ENCODE data around the gene SCLT1.

Gene SCLT1

DNA sequence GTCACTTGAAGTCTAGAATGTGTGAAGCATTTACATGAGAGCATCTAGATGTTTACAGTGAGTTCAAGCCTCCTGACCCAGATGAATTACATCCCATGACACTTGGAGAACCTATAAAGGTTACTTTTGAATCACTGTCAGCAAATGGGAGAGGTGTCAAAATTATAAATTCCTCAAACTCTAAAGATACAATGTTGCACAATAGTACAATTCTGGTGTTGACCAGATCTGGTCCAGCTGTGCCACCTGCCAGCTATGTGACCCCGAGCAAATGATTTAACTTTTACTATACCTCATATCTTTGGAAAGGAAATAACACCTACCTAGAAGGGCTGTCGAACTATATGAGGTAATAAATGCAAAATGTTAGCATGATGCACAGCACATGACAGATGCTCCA lies 214.1 kb downstream of the SCLT1 start:
- Histone ChIP-seq H4K20me1 (ENCODE audit: insufficient read depth, low read length) (no peaks in the 10 kb centered on the region), H3K79me2 (ENCODE audit: low read length) (no peaks in the 10 kb centered on the region), H3K4me1 (ENCODE audit: low read length) (no peaks in the 10 kb centered on the region), H3K27me3 (replicated peaks; ENCODE audit: insufficient read depth, low read length) (no peaks in the 10 kb centered on the region), H3K4me2 (ENCODE audit: low read depth, low read length) (no peak overlapping the region), H3F3A (ENCODE audit: insufficient read depth, low read length) (no peaks in the 10 kb centered on the region), H3K4me3 (ENCODE audit: low read length) (no peak overlapping the region), H3K9ac (ENCODE audit: low read length) (no peak overlapping the region), H3K36me3 (replicated peaks; ENCODE audit: insufficient read depth, low read length) (no peaks in the 10 kb centered on the region; the same call in 1 of the 2 replicates), H3K9me2 (replicated peaks; ENCODE audit: insufficient read depth, low read length) (no peaks in the 10 kb centered on the region), H2AFZ (ENCODE audit: low read length) (no peak overlapping the region), H3K9me3 (replicated peaks; ENCODE audit: insufficient read depth, low read length) (no peaks in the 10 kb centered on the region), H3K27ac (ENCODE audit: low read length) (no peak overlapping the region)
- TF ChIP-seq EZH2phosphoT487 (IDR thresholded peaks at IDR 0.05; ENCODE audit: low read length) (no peak), EZH2 (optimal IDR thresholded peaks at IDR 0.05; ENCODE audit: low read depth, low read length) (no peak)
- TF ChIP-seq, protein P1, sequence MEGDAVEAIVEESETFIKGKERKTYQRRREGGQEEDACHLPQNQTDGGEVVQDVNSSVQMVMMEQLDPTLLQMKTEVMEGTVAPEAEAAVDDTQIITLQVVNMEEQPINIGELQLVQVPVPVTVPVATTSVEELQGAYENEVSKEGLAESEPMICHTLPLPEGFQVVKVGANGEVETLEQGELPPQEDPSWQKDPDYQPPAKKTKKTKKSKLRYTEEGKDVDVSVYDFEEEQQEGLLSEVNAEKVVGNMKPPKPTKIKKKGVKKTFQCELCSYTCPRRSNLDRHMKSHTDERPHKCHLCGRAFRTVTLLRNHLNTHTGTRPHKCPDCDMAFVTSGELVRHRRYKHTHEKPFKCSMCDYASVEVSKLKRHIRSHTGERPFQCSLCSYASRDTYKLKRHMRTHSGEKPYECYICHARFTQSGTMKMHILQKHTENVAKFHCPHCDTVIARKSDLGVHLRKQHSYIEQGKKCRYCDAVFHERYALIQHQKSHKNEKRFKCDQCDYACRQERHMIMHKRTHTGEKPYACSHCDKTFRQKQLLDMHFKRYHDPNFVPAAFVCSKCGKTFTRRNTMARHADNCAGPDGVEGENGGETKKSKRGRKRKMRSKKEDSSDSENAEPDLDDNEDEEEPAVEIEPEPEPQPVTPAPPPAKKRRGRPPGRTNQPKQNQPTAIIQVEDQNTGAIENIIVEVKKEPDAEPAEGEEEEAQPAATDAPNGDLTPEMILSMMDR (IDR thresholded peaks at IDR 0.05; ENCODE audit: low read length): no peak
- DNase-seq: no peak

DNA sequence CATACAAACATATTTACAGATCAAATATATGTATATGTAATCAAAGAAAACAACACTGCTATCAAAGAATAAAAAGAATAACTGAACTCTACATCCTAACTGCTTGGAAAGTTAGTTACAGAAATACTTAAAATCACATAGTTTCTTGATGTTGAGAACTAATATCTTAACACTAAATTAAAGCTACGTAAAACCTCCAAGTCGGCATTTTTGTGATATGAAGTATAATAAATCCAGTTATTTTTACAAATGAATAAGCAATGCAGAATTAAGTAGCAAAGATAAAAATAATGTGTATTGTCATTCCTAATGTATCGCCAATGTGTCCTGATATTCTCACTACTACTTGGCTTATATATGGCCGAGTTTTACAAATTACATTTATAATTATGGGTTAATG lies 215.4 kb downstream of the SCLT1 start:
- Histone ChIP-seq H3K9me3 (replicated peaks; ENCODE audit: insufficient read depth, low read length) (no peaks in the 10 kb centered on the region), H3K4me2 (ENCODE audit: low read depth, low read length) (no peak overlapping the region), H3K36me3 (replicated peaks; ENCODE audit: insufficient read depth, low read length) (peaks cover 7% of the 10 kb centered on the region; the same call in 1 of the 2 replicates), H3K9me2 (replicated peaks; ENCODE audit: insufficient read depth, low read length) (no peaks in the 10 kb centered on the region), H3K79me2 (ENCODE audit: low read length) (no peaks in the 10 kb centered on the region), H2AFZ (ENCODE audit: low read length) (no peak overlapping the region), H3K27me3 (replicated peaks; ENCODE audit: insufficient read depth, low read length) (no peaks in the 10 kb centered on the region), H3K4me3 (ENCODE audit: low read length) (no peak overlapping the region), H3K9ac (ENCODE audit: low read length) (no peak overlapping the region), H3K27ac (ENCODE audit: low read length) (no peak overlapping the region), H3K4me1 (ENCODE audit: low read length) (no peaks in the 10 kb centered on the region), H3F3A (ENCODE audit: insufficient read depth, low read length) (no peaks in the 10 kb centered on the region), H4K20me1 (ENCODE audit: insufficient read depth, low read length) (no peaks in the 10 kb centered on the region)
- DNase-seq: no peak
- TF ChIP-seq EZH2phosphoT487 (IDR thresholded peaks at IDR 0.05; ENCODE audit: low read length): no peak
- no peak for TF ChIP-seq EZH2 (optimal IDR thresholded peaks at IDR 0.05; ENCODE audit: low read depth, low read length)
- TF ChIP-seq, protein P1 (IDR thresholded peaks at IDR 0.05; ENCODE audit: low read length): no peak

DNA sequence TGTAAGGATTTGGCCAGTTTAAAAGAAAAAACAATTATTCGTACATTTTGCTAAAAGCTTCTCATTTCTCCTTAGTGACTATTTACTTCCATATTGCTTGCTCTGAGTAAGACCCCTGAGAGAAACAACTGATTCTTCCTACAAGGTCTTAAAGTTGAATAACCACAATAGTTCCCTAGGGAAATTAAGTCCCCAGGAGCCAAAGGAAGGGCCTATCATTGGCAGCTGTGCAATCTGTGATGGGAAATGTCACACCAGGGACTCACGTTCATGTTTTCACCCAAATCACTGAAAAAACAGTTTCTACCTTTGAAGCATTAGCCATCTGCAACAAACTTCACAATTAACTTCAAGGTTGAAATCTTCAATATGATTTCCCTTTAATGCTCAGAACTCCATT lies 217.1 kb downstream of the SCLT1 start:
- no peak overlapping the region for H3K4me3 ChIP-seq (ENCODE audit: low read length)
- no peaks in the 10 kb centered on the region for H3K9me2 ChIP-seq (replicated peaks; ENCODE audit: insufficient read depth, low read length)
- no peaks in the 10 kb centered on the region for H4K20me1 ChIP-seq (ENCODE audit: insufficient read depth, low read length)
- TF ChIP-seq EZH2phosphoT487 (IDR thresholded peaks at IDR 0.05; ENCODE audit: low read length): no peak
- no peak for TF ChIP-seq EZH2 (optimal IDR thresholded peaks at IDR 0.05; ENCODE audit: low read depth, low read length)
- TF ChIP-seq, protein P1 (IDR thresholded peaks at IDR 0.05; ENCODE audit: low read length): no peak
- no peaks in the 10 kb centered on the region for H3F3A ChIP-seq (ENCODE audit: insufficient read depth, low read length)
- H3K36me3 ChIP-seq (replicated peaks; ENCODE audit: insufficient read depth, low read length): peaks cover 22% of the 10 kb centered on the region; the same call in 1 of the 2 replicates
- no peaks in the 10 kb centered on the region for H3K79me2 ChIP-seq (ENCODE audit: low read length)
- no peak overlapping the region for H3K27ac ChIP-seq (ENCODE audit: low read length)
- no peak overlapping the region for H3K4me2 ChIP-seq (ENCODE audit: low read depth, low read length)
- no peaks in the 10 kb centered on the region for H3K9me3 ChIP-seq (replicated peaks; ENCODE audit: insufficient read depth, low read length)
- no peaks in the 10 kb centered on the region for H3K4me1 ChIP-seq (ENCODE audit: low read length)
- H3K9ac ChIP-seq (ENCODE audit: low read length): no peak overlapping the region
- no peak for DNase-seq
- H3K27me3 ChIP-seq (replicated peaks; ENCODE audit: insufficient read depth, low read length): no peaks in the 10 kb centered on the region
- no peak overlapping the region for H2AFZ ChIP-seq (ENCODE audit: low read length)
